HG03460 (cell line): ENCODE measurements around the gene URB1.
"Not testable (repeated sequence)": the region's sequence is repeated elsewhere in the genome, so short reads cannot be mapped to it uniquely, and the experiment has no call there.

Experiments
- ATAC-seq: cut with Tn5 transposase; IDR thresholded peaks from one replicate; pipeline ENCODE4 v1.9.1; 2021; ENCODE audit not compliant: unreplicated experiment

The URB1 gene, protein sequence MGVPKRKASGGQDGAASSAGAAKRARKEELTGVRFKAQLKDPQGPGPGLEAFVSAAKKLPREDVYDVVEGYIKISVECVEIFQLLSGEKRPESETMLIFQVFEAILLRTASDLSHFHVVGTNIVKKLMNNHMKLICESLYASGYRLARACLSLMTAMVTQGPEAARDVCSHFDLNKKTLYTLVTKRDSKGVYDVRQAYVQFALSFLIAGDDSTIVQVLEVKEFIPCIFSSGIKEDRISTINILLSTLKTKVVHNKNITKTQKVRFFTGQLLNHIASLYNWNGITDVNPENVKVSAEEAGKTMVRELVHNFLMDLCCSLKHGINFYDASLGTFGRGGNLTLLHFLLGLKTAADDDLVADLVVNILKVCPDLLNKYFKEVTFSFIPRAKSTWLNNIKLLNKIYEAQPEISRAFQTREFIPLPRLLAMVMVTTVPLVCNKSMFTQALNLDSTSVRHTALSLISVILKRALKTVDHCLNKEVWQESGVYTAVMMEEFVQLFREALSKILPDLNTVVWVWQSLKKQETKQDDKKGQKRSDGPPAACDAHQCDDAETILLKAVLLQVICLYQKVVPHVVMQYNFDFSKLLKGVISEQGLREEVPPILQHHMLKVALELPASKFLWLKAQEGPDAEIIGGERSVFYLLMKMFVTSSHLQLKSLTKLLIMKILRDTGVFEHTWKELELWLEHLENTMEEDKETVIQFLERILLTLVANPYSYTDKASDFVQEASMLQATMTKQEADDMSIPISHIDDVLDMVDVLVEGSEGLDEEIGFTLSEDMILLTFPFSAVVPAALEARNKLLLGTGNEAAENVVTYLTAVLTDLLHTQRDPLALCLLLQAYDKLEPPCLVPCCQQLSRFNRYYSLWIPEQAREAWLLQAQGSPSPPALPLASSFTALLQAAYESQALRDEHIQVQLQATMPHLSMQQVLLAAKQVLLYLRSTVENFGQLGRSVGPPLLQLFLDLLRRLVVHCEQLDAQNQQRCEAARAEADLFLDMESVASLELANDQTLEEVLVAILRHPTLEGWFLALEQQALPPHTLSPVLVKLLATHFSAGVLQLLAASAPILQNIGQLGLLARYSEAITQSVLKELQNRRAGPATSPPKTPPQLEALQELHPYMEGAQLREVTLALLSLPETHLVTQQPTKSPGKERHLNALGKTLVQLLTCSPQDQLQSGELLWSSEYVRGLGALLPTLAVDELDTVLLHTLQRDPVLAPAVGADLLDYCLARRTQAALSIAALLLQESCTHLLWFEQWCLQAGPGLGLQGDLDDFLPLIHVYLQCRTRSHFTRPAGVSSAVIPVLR (N-terminal part only)

DNA sequence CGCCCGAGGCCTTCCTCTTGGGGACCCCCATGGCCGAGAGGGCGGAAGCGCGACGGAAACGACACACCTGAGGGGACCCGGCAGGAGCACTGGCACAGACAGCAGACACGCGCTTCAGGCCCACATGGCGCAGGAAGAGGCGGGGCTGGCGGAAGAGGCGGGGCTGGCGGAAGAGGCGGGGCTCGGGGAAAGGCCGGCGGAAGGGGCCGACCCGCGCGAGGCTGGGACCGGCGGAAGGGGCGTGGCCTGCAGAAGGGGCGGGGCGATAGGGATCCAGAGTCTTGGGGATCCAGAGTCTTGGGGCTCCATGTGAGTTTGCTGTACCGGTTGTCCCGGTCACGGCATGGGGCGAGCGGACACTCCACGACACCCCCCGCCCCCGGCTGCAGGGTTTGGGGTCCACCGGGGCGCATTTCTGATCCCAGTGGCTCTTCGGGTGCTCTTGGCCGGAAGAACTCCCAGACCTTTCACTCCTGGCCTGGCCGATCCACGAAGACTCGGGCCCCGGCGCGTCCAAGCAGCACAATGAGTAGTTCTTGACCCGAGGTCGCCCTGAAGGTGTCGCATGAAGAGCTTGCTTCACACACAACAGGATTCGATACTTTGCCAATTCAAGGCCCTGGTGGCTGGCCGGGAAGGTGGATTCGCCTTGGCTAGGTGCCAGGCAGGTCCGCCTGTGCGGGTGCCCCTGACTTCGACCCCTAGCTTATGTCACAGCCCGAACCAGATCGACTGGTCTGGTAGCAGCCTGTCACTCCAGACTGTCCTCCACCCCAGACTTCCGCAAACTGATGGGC is at the start of gene URB1:
Gene URB1, minus strand, starts transcription at position 133 of the 797 bp plus-strand sequence. Its CDS starts 102 bp downstream, at position 31.
- peak; percentile 97 for ATAC-seq

GRCh38 chr21:32437729-32438128 is 44.9 kb upstream of the URB1 start:
- ATAC-seq, result no peak

DNA sequence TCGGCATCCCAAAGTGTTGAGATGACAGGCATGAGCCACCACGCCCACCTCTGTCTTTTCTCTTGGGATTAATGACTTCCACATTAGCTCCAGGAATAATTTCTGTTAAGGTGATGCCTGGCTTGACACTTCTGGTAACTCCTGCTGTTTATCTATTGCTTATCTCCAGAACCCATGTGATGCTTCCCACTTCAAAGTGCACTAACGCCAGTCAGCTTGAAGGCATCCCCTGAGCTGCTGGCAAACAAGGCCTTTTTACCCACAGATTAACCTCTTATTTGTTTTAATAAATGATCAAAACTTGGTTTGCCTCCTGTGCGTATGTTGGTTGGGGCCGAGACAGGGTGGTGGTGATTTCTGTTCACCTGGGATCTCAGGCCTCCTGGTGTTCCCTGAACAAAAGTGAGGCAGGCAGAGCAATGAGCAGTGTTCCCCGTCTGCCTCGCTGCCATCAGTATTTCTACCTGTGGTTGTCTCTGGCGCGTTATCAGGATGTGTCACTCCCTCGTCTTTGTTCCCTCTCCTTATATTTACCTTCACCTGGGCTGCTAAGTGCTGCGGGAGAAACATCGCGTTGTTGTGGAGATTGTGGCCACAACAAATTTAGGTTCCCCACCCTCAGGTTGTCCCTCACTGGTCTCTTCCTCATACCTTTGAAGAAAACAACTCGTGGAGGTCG is 40.3 kb upstream of the URB1 start:
- ATAC-seq, result not testable (repeated sequence)

DNA sequence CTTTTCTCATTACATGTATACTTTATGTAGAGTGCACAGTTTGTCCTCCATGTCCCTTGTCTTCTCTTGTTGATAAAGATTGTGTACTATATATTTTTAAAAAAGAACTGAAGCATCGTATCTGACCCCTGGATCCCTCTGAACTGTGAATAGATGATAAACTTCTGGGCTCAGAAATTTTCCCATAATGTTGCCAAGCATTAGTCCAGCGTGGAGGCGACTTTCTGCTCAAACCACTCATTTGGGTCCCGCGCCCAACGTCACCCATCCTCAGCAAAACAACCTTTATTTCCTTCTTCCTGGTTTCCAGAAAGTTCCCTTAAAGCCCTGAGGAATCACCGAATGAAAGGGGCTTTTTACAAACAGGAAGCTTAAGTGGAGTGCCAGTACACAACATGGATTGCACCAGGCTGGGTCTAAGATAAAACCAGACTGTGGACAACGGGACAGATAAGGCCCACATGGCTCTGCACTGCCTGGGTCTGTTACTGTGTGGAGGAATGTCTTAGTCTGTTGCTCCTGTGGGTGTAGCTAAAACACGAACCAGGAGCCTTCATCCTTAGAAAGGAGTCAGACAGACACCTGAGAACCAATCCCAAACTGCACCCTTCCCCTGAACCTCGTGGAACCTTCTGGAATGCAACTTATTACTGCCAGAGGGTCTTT is 35.3 kb upstream of the URB1 start:
- no peak for ATAC-seq

GRCh38 chr21:32426592-32427051 is 33.8 kb upstream of the URB1 start:
- ATAC-seq, result no peak

GRCh38 chr21:32426066-32426465 is 33.3 kb upstream of the URB1 start:
- no peak for ATAC-seq

DNA sequence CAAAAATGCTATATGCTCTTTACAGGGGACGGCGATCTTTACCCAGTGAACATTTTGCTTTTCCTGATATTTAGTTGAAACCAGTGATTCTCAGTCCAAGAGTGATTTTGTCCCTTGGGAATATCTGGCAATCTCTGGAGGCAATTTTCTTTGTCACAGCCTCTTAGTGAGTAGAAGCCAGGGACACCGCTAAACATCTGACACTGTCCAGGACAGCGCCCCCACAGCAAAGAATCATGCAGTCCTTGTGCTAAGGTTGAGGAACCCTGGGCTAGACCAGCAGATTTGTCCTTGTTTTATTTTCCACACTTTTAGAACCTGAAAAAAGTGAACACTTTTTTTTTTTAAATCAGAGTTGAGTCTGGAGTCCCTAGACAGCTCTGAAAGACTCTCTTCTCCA is 32.8 kb upstream of the URB1 start:
- ATAC-seq, result no peak

- ATAC-seq, result no peak
These were observed 31.9 kb upstream of the URB1 start for GRCh38 chr21:32424674-32425073.

- ATAC-seq, result no peak
These were observed 31.4 kb upstream of the URB1 start for GRCh38 chr21:32424191-32424535.

- no peak for ATAC-seq
These were observed 30.7 kb upstream of the URB1 start for GRCh38 chr21:32423320-32424190.

DNA sequence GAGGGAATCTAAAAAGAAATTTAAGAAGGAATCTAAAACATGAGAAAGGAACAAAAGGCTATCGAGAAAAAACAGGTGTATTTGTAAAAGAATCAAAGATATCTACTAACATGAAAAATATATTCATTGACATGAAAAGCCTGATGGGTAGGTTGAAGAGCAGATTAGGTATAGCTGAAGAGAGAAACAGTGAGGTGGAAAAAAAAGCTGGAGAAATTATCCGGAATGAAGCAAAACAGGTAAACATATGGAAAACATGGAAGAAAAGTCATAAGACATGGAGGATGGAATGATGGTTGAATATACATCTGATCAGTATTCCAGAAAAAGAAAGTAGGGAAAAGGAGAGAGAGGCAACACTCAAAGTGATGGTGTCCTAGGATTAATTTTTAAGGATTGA is 29.3 kb upstream of the URB1 start:
- no peak for ATAC-seq

DNA sequence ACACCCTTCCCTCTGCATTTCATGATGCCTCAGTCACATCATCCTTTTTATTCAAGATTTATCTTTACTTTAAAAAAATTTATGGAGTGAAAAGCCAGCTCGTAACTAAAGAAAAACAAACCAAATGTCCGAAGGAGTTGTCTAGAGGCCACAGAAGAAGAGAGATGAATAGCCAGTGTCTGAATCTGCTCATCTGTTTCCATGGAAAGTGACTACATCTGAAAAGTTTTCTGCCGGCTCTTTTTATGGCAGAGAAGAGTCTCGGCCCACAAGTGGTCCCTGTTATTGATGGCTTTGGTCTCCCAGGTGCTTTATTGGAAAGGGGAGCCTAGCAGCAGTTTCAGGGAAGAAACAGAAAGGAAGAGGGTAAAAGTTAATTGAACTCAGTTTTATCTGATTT is 25.3 kb upstream of the URB1 start:
- ATAC-seq, result no peak

GRCh38 chr21:32415451-32416398 is 22.9 kb upstream of the URB1 start:
- ATAC-seq, result no peak

DNA sequence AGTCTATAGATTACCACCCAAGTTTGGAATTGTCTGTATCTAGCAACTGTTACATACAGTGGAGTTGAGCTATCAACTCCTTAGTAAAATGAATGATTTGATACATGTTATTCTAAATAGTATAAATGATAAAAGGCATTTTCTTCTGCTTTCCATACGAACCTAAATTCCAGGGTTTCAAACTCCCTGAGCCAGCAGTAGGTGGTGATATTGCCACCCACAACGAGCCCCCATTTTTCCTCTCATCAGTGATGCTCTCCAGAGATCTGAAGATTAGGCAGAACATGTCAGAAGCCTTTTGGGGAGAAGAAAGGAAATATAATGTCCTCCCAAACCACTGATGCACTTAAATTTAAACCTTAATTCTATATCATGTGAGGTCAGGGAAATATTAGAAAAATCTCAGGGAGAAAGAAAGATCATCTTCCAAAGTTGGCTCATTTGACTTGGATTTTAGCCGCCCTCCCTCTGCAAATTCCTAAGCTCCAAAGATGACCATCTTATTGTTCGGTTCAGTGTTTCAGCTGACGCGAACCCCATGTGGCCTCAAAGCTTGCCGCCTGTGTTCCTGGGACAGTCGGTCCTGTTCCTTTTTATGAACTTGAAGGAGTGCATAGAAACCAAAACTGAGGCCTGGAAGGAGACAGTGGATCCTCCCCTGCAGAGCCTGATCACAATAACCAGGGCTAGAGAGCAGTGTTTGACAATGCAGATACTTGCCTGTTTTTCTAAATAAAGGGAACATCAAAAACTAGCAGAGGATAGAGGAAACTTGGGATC is 22.0 kb upstream of the URB1 start:
- no peak for ATAC-seq

DNA sequence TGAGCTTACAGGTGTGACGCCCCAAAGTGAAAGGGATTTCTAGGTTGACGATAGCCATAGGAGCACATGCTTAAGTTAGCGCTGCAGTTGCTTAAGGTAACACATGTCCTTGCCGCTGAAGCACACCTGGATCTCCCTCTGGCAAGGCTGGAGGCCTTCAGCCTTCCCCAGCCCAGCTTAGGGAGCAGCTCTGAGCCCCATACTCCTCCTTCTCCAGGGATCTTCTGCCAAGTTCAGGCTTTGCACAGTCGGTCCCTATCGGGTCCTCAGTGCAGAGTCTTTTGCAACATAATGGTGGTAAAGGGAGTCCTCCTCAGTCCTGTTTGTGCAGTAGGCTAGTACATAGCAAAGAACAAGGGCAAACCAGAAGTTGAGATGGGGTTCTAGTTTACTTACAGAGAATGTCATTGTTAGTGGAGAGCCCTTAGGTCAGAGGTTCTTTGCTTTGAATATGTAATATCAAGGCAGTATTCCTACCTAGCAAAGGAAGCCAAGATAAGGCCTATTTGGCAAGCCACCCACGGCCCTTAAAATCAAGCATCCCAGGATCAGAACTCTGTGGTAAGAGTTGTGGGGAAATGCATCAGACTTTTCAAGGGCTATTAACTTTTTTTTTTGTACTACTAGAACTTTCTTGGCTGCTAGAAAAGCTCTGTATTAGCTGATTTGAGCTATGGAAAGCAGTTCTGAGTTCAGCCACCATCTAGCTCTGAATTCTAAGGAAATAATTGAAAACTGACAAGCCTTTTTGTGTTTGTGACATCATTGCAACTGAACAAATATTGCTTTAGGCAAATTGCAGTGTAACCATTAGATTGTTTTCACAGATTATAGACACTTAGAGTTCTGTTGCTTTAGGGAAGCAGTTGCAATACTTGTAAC is 21.1 kb upstream of the URB1 start:
- no peak for ATAC-seq
